ENCODE measurements around the gene ADGRD1.
"Not testable (repeated sequence)": the region's sequence is repeated elsewhere in the genome, so short reads cannot be mapped to it uniquely, and the experiment has no call there.

The ADGRD1 gene

DNA sequence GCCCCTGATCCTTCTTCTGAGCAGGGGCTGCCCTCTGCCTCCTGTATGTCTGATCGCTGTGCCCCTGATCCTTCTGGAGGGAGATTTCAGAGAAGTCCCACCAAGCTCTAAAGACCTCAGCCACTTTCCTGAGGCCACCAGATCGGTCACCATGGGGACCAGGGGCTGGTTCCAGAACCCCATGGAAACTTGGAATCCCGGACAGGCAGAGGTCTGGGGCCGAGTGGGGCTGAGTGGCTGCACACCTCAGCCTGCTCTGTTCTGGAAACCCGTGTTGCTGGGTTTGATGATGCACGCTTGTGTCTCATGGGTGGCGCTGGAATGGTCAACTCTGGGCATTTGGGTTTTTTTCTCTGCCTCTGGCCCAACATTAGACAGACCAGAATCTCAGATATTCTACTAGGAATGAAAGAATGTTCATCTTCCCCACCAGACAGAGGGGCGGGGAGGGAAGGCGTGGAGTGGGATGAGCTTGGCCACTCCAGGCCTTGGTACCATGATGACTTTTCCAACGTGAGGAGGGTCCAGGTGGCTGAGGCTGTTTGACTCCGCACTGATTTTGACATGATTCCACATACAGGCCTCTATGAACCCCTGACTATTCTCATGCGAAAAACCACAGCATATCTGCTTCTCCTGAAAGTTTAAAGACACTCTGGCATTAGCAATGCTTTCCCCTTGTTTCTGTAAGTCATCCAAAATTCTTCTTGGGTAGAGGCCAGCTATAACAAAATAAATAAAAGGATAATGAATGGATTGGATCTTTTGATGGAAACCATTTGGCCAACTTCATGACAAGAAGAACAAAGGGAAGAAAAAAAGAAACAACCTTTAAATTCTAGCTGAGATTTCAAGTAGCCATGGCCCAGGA, 114.5 kb downstream of the ADGRD1 start:
- TF ChIP-seq, protein P1, sequence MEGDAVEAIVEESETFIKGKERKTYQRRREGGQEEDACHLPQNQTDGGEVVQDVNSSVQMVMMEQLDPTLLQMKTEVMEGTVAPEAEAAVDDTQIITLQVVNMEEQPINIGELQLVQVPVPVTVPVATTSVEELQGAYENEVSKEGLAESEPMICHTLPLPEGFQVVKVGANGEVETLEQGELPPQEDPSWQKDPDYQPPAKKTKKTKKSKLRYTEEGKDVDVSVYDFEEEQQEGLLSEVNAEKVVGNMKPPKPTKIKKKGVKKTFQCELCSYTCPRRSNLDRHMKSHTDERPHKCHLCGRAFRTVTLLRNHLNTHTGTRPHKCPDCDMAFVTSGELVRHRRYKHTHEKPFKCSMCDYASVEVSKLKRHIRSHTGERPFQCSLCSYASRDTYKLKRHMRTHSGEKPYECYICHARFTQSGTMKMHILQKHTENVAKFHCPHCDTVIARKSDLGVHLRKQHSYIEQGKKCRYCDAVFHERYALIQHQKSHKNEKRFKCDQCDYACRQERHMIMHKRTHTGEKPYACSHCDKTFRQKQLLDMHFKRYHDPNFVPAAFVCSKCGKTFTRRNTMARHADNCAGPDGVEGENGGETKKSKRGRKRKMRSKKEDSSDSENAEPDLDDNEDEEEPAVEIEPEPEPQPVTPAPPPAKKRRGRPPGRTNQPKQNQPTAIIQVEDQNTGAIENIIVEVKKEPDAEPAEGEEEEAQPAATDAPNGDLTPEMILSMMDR (IDR thresholded peaks at IDR 0.05; ENCODE audit: borderline replicate concordance, insufficient read depth, low read depth, low read length), result no peak
- no peak overlapping the region for H3K4me3 ChIP-seq (ENCODE audit: low read depth, low read length)

DNA sequence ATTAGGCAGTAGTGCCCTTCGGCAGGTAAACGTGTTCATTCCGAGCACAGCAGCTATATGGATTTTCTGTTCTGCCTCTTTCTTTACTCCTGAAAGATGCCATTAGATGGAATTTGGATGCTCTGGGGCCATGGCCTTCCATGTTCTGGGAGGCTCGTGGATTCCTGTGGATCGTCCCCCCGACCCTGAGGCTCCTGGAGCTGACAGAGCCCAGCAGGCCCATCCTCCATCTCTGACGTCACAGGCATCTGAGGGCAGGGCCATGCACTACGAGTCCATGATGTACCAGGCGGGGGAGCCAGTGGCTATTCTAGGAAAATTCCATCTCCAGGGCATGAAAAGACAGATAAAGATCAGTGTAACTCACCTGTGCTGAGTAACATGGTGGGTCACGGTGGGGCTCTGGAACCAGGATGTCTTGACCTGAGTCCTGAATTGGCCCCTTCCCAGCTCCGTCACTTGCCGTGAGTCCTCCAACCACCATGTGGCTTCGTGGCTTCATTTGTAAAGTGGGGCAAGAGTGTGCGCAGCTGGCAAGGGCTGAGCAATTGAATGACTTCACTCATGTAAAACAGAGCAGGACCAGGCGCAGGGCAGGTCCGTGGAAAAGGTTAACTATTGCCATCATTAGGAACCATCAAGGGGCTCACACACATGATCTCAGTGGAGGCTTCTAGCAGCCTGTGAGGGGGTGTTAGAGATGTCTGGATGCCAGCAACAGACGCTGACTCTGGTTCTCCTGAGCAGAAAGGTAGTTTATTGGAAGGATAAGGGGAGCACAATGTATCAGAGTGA, 115.4 kb downstream of the ADGRD1 start:
- not testable (repeated sequence) for H3K4me3 ChIP-seq (ENCODE audit: low read depth, low read length)

DNA sequence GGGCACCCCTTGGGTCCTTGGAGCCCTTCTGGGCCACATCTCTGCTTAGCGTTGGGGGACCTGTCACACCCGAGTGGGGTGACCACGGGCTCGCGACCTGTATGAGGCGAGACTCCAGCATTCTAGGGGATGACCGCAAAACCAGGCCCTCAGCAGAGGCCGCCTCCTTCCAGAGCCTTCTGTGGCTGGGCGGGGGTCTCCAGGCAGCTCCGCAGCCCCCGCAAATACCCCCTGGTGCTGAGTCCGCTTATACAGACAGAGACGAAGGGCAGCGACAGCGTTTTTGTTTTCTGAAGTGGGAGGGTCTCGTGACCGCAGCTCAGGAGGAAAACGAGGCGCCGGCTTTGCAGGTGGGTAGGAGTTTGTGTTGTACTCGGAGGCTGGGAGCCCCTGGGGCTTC, 116.4 kb downstream of the ADGRD1 start:
- H3K4me3 ChIP-seq (ENCODE audit: low read depth, low read length), result not testable (repeated sequence)

DNA sequence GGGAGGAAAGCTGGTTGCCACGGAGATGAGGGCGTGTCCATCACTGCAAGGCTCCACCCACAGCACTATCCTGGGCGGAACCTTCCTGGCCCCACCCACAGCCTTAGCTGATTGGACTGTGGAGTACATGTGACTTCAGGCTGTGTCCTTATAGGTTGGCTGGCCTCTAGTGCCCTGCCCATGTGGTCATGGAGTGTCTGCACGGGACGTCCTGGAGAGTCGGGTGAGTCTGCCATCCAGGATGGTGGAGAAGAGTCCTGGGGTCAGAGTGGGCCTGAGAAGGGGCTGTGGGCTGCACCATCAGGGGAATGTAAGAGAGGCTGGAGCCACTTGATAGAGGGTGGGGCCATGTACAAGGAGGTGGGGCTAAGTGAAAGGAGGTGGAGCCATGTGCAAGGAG, 117.0 kb downstream of the ADGRD1 start:
- H3K4me3 ChIP-seq (ENCODE audit: low read depth, low read length), result not testable (repeated sequence)

DNA sequence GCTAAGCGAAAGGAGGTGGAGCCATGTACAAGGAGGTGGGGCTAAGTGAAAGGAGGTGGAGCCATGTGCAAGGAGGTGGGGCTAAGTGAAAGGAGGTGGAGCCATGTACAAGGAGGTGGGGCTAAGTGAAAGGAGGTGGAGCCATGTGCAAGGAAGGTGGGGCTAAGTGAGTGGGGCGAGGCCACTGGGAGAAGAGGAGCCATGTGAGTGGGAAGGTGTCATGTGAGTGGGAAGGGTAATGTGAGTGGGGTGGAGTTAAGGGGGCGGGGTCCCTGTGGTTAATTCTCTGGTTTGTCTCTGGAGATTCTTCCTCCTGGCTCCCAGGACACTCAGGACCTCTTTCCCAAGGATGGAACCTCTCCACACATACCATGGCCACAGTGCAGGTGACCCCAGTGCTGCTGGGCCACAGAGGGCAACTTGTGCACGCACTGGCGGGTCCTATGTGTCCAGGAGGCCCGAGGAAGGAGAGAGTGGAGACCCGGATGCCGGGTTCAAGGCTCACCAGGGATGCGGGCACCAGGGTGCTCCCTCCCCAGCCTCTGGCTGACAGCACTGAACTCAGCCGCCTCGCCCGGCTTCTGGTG, 117.6 kb downstream of the ADGRD1 start:
- H3K4me3 ChIP-seq (ENCODE audit: low read depth, low read length), result not testable (repeated sequence)

DNA sequence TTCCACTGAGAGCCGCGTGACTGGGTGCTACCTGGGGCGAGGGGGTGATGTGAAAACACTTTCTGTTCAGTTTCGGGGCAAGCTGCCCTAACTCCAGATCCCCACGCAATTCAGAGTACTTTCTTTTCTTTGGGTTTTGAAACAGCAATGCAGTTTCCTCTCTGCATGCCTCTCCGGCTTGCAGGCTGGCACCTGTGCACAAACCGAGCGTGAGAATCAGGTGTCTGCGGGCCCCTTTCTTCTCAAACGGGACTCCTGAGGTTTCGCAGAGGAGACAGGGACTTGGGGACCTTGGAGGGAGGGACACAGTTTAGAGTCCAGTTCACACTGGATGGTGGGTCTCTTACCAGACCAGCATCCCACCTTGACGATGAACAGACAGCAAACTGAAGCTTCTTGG, 118.2 kb downstream of the ADGRD1 start:
- H3K4me3 ChIP-seq (ENCODE audit: low read depth, low read length), result not testable (repeated sequence)

DNA sequence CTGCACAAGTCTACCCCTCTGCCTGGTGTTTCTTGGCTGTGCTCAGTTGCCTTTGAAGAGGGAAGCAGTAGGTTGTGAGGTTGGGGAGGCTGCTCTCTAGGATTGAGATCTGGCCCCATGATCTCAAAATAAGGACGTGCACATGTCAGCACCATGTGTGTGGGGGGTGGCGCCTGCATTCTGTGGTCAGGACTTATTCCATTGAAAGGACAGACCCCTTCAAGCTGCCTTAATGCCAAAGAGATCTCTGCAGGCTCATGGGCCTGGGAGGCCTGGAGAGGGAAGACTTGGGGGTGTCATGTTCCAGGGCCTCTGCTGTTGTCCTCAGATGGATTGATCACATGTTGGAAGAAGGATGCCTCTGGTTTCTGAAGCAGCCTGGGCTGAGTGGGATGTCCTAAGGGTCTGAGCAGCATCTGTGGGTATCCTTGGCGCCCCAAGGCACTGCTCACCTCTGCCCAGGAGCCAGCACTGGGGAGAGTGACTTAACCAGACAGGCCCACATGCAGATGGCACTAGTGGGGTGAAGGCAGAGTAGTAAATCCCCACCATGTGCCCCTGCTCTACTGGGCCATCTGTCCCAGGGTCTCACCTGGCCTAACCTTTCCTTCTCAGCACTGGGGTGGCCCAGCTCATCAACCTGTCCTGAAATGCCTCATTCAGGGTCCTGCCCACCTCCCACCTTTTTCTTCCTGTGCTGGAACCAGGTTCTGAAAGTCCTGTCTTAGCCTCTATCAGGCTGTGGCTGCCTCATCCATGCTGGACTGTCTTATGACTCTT, 118.9 kb downstream of the ADGRD1 start:
- TF ChIP-seq, protein P1 (IDR thresholded peaks at IDR 0.05; ENCODE audit: borderline replicate concordance, insufficient read depth, low read depth, low read length), result no peak
- H3K4me3 ChIP-seq (ENCODE audit: low read depth, low read length), result no peak overlapping the region

DNA sequence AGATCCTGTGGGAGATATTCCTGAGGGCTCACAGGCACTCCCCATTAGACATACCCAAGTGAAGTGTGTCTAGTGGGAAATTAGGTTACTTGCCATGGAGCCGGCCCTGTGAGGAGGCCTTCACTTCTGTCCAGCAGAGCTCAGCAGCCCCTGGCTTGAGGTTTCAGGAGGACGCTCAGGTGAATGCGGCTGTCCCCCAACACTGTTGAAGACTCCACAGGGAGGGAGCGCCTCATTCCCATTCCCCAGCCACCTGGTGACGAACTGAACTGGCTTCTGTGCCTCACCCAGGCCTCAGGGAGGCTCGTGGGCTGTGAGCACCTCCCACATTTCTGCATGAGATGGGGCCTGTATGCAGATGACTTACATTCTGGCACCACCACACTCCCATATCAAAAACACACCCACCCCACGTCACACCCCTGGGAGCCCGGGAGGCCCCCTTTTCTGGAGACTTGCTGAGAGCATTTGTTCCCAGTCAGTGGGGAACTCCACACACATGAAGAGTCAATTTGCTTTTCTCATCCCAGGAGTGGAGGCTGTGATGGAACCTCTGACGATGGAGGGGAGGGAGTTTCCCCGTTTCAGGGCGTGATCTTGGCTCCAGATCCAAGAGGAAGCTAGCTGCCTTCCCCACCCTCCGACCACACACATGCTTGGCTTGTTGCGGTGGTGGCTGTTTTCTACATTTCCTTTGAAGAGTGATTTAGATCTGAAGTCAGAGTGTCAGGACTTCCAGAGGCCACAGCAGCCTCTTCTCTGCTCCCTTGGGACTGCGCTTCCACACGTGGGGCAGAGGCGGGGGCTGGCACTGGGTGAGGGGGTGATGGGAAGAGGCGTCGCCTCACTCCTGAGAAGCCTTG, 120.7 kb downstream of the ADGRD1 start:
- TF ChIP-seq, protein P1 (IDR thresholded peaks at IDR 0.05; ENCODE audit: borderline replicate concordance, insufficient read depth, low read depth, low read length), result no peak

DNA sequence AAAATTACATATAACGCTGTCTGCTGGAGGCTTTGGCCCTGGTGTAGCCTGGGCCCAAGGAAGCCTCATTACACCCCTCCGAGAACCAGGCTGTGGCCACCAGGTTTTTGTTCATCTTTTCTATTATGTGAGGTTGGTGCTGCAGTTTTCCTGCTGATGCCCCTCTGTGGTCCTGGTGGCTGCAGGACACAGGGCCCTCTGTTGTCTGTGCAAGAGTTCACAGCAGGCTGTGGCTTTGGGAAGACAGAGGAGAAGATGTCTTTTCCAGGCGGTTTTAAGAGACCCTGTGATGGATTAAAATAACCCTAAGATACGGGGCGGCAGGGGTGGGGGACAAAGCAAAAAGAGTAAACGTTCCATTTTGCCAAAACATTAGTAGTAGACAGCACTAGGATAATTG, 121.5 kb downstream of the ADGRD1 start:
- TF ChIP-seq, protein P1 (IDR thresholded peaks at IDR 0.05; ENCODE audit: borderline replicate concordance, insufficient read depth, low read depth, low read length), result no peak
- H3K4me3 ChIP-seq (ENCODE audit: low read depth, low read length), result no peak overlapping the region

More for the DNA sequence above, 120.7 kb downstream of the ADGRD1 start:
- H3K4me3 ChIP-seq (ENCODE audit: low read depth, low read length), result no peak overlapping the region

All from GM12875 (cell line).